A549 (cell line): Measurements from ENCODE around the gene TNIK. TPM values are rescaled to one million over a fixed set of nuclear protein-coding genes. Genes with fewer than 3 reads are reported as not detected.

ENCODE experiments used
- ATAC-seq, 2 experiments: fragments of 200-7000 bp in 1 of 2; fragments of >200 bp in 1 of 2; cut with Nextera tagmentation in 1 of 2; cut with Tn5 transposase in 1 of 2; 3 replicates each; pipeline versions ENCODE4 v1.8.0 to v1.9.1; 2018 to 2020; ENCODE audit warnings: mild to moderate bottlenecking in 1 of 2, moderate library complexity in 1 of 2
- CTCF ChIA-PET: fragments of 300-600 bp; sonication (Branson Sonifier 250); formaldehyde crosslinking; extraction: SDS; loops from one replicate; lab custom pipeline; 2021; ENCODE audit warnings: antibody characterized with exemption, inconsistent platforms; lab: Yijun Ruan, JAX
- POLR2A ChIA-PET: fragments of 350-600 bp; formaldehyde crosslinking; extraction: SDS; loops from one replicate; lab custom pipeline; 2021; ENCODE audit warnings: antibody characterized with exemption, inconsistent platforms; lab: Yijun Ruan, JAX
- DNase-seq, 2 experiments: peaks; one replicate each; pipeline versions ENCODE4 v3.0.0 to v3.0.0-alpha.2; 2011 to 2016; ENCODE audit warnings: low read depth in 1 of 2, low spot score in 1 of 2
- FAIRE-seq: peaks from 2 replicates; lab custom pipeline; 2011; peaks lifted over from hg19 to GRCh38; lab: Jason Lieb, UNC
- H3K27ac ChIP-seq, 2 experiments: fragments of >200 bp; sonication (Bioruptor Twin); formaldehyde crosslinking; 3 replicates each; pipeline ENCODE4 v1.5.1; 2016 to 2017
- H3K4me1 ChIP-seq: fragments of >200 bp; sonication (Bioruptor Twin); formaldehyde crosslinking; 3 replicates; pipeline ENCODE4 v1.6.1; 2016
- H3K4me2 ChIP-seq: fragments of >200 bp; sonication (Bioruptor Twin); formaldehyde crosslinking; 3 replicates; pipeline ENCODE4 v1.6.1; 2016
- H3K4me3 ChIP-seq: fragments of >200 bp; sonication (Bioruptor Twin); formaldehyde crosslinking; 3 replicates; pipeline ENCODE4 v1.5.1; 2016
- H3K9me3 ChIP-seq: fragments of >200 bp; sonication (Bioruptor Twin); formaldehyde crosslinking; 3 replicates; pipeline ENCODE4 v1.6.1; 2016
- CBX8 ChIP-seq: fragments of 200-600 bp; sonication (generic); IDR thresholded peaks from 2 replicates; pipeline ENCODE4 v1.6.1; 2016
- CHD4 ChIP-seq: fragments of 200-600 bp; sonication (generic); IDR thresholded peaks from 2 replicates; pipeline ENCODE4 v1.6.1; 2016; ENCODE audit warnings: antibody characterized with exemption, mild to moderate bottlenecking, borderline replicate concordance
- EHMT2 ChIP-seq: fragments of 200-600 bp; sonication (generic); IDR thresholded peaks from 2 replicates; pipeline ENCODE4 v1.6.1; 2016; ENCODE audit warnings: antibody characterized with exemption, low read depth, mild to moderate bottlenecking, moderate library complexity
- ELK1 ChIP-seq: fragments of 150-350 bp; IDR thresholded peaks from 2 replicates; pipeline ENCODE4 v1.6.1; 2014; ENCODE audit warnings: low read depth, mild to moderate bottlenecking, low read length
- FOXS1 ChIP-seq: fragments of 250-450 bp; sonication (Bioruptor Pico); IDR thresholded peaks from 2 replicates; pipeline ENCODE4 v1.5.0; 2020; ENCODE audit warnings: mild to moderate bottlenecking, moderate library complexity
- GATA3 ChIP-seq: IDR thresholded peaks from 2 replicates; pipeline ENCODE4 v1.6.1; 2012; ENCODE audit warnings: borderline replicate concordance
- HDAC2 ChIP-seq: fragments of 200-600 bp; sonication (generic); IDR thresholded peaks from 2 replicates; pipeline ENCODE4 v1.6.1; 2016
- HOXA7 ChIP-seq: fragments of 250-450 bp; sonication (Bioruptor Pico); IDR thresholded peaks from 2 replicates; pipeline ENCODE4 v1.5.0; 2020; ENCODE audit warnings: mild to moderate bottlenecking, moderate library complexity
- HOXB5 ChIP-seq: fragments of 250-450 bp; sonication (Bioruptor Pico); IDR thresholded peaks from 2 replicates; pipeline ENCODE4 v1.5.0; 2020; ENCODE audit warnings: mild to moderate bottlenecking, moderate library complexity
- KDM1A ChIP-seq: fragments of 200-600 bp; sonication (generic); IDR thresholded peaks from 2 replicates; pipeline ENCODE4 v1.6.1; 2016; ENCODE audit warnings: low read depth, mild to moderate bottlenecking
- MAZ ChIP-seq: fragments of 150-350 bp; IDR thresholded peaks from 2 replicates; pipeline ENCODE4 v1.6.1; 2014; ENCODE audit warnings: antibody characterized with exemption, low read depth, low read length, borderline replicate concordance
- NFE2L2 ChIP-seq: fragments of 150-350 bp; conservative IDR thresholded peaks from 2 replicates; pipeline ENCODE4 v1.6.1; 2014; ENCODE audit warnings: low read length
- PBX3 ChIP-seq: IDR thresholded peaks from 2 replicates; pipeline ENCODE4 v1.6.1; 2012
- POLR2AphosphoS2 ChIP-seq: conservative IDR thresholded peaks from 2 replicates; pipeline ENCODE4 v1.6.1; 2012; ENCODE audit warnings: low read length, improper control_type of control experiment, inconsistent platforms
- RAD21 ChIP-seq, 2 experiments: fragments of >200 bp in 1 of 2; sonication (Bioruptor Twin) in 1 of 2; formaldehyde crosslinking in 1 of 2; IDR thresholded peaks in 1 of 2; conservative IDR thresholded peaks in 1 of 2; 2 replicates in 1 of 2; 3 replicates in 1 of 2; pipeline ENCODE4 v1.6.1; 2012 to 2018; ENCODE audit warnings: inconsistent platforms in 1 of 2
- RFX5 ChIP-seq: fragments of 450-650 bp; IDR thresholded peaks from 2 replicates; pipeline ENCODE4 v1.7.1; 2014; ENCODE audit warnings: antibody characterized with exemption, mild to moderate bottlenecking, moderate library complexity
- SMC3 ChIP-seq: fragments of >200 bp; sonication (Bioruptor Twin); formaldehyde crosslinking; IDR thresholded peaks from 3 replicates; pipeline ENCODE4 v1.6.1; 2018; ENCODE audit warnings: inconsistent platforms
- TFCP2L1 ChIP-seq: fragments of 250-450 bp; sonication (Bioruptor Pico); IDR thresholded peaks from 2 replicates; pipeline ENCODE4 v1.5.0; 2021; ENCODE audit warnings: mild to moderate bottlenecking
- TP53 ChIP-seq: fragments of 250-450 bp; sonication (Bioruptor Pico); IDR thresholded peaks from 2 replicates; pipeline ENCODE4 v1.5.0; 2021; ENCODE audit warnings: mild to moderate bottlenecking, moderate library complexity
- USF2 ChIP-seq: fragments of 450-650 bp; IDR thresholded peaks from 2 replicates; pipeline ENCODE4 v1.6.1; 2014; ENCODE audit warnings: antibody characterized with exemption
- ZSCAN20 ChIP-seq: fragments of 250-450 bp; sonication (Bioruptor Pico); IDR thresholded peaks from 2 replicates; pipeline ENCODE4 v1.8.0; 2022; ENCODE audit warnings: mild to moderate bottlenecking, moderate library complexity
- WGBS: methylation state at CpG from one replicate; pipeline ENCODE4 v1.1.6; 2017; ENCODE audit errors: missing lambda C conversion rate; 5-methylcytosine and 5-hydroxymethylcytosine counted together
- polyA plus RNA-seq, 4 experiments: library from polyadenylated mRNA; depleted of rRNA in 3 of 4; stranded (reverse); fragments of >200 nt; fragmentation: RNase III in 1 of 4; extraction: RNeasy Plus Mini Kit Qiagen cat#74134 plus additional on column Dnase treatment in 1 of 4; gene quantifications; 2 replicates in 3 of 4; 3 replicates in 1 of 4; pipeline ENCODE4 v1.2.3, GENCODE V29; 2011 to 2017
- TF ChIP-seq, protein P1 (sequence below): fragments of 250-450 bp; sonication (Bioruptor Pico); IDR thresholded peaks from 2 replicates; pipeline ENCODE4 v1.5.0; 2020; ENCODE audit warnings: low read depth, mild to moderate bottlenecking, moderate library complexity
- TF ChIP-seq, protein P2 (sequence below): fragments of 200-600 bp; sonication (generic); IDR thresholded peaks from 2 replicates; pipeline ENCODE4 v1.6.1; 2016; ENCODE audit warnings: antibody characterized with exemption, mild to moderate bottlenecking, moderate library complexity

The TNIK gene
- polyA plus RNA-seq, 2 of the 4 experiments (the other 2 are of a cell fraction) = 1.6 to 1.8 TPM

- H3K27ac ChIP-seq = 0 out of 6 replicates have a peak overlapping the region, but pooled peaks of 1 of the 2 experiments have one; percentile 43
- CTCF ChIA-PET = interaction anchor here (0.7 to 1.2 kb wide), 3 partner anchors 116 to 296 kb away, joined by 3 to 4 read pairs (median 3); no protein-coding TSS in a partner anchor
- H3K4me2 ChIP-seq = no peak overlapping the region
- H3K4me3 ChIP-seq = no peak overlapping the region
- DNase-seq (no peak), ATAC-seq (no peak), FAIRE-seq (no peak)
- WGBS = 97% methylated on average over 3 of the region's 3 CpGs
- H3K9me3 ChIP-seq = peaks cover 6% of the 10 kb centered on the region; the same call in 2 of the 3 replicates
- TF ChIP-seq KDM1A (no peak), GATA3 (no peak), RAD21 (conservative IDR thresholded peaks at IDR 0.05 in 1 of 2, IDR thresholded peaks at IDR 0.05 in 1 of 2) (no peak), USF2 (no peak), MAZ (no peak), HDAC2 (no peak), RFX5 (no peak), CHD4 (no peak), HOXB5 (CRISPR knock-in tag) (no peak)
- TF ChIP-seq, protein P1, sequence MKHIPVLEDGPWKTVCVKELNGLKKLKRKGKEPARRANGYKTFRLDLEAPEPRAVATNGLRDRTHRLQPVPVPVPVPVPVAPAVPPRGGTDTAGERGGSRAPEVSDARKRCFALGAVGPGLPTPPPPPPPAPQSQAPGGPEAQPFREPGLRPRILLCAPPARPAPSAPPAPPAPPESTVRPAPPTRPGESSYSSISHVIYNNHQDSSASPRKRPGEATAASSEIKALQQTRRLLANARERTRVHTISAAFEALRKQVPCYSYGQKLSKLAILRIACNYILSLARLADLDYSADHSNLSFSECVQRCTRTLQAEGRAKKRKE = no peak
- peaks cover 16% of the 10 kb centered on the region for H3K4me1 ChIP-seq
- POLR2A ChIA-PET = no interaction called here
Observed at GRCh38 chr3:171165499-171165921, 294.7 kb downstream of the TNIK start.

DNA sequence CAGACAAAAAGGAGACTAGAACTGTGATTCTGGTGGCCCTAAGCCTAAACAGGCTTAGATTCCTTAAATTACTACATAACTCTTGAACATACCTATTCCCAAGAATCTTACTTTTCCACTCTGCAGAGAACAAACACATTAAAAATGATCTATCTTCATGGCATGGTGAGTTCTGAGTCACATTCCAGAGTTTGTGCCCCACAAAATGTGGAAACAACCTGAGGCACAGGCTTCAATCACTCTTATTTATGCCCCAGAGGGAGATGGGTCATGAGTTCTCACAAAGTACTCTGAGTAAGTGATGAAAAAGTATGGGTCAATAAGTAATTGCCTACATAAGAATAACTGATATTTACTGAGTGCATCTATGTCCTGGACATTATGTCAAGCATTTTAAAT, 296.1 kb downstream of the TNIK start:
- FAIRE-seq = no peak
- Histone ChIP-seq H3K9me3 (peaks cover 6% of the 10 kb centered on the region; the same call in 2 of the 3 replicates), H3K4me2 (no peak overlapping the region), H3K4me3 (no peak overlapping the region), H3K27ac (peak overlapping the region in 1 of 2 experiments; percentile 32; a peak in 1 of 6 replicates), H3K4me1 (peaks cover 15% of the 10 kb centered on the region)
- no peak for DNase-seq
- no peak for ATAC-seq
- CTCF ChIA-PET = interaction anchor here (0.8 kb wide), 1 partner anchor 114 kb away, joined by 4 read pairs; no protein-coding TSS in a partner anchor
- TF ChIP-seq PBX3 = no peak
- TF ChIP-seq TP53 (CRISPR knock-in tag) = no peak
- TF ChIP-seq FOXS1 (CRISPR knock-in tag) = no peak
- no peak for TF ChIP-seq TFCP2L1
- TF ChIP-seq POLR2AphosphoS2 = no peak
- POLR2A ChIA-PET = no interaction called here

DNA sequence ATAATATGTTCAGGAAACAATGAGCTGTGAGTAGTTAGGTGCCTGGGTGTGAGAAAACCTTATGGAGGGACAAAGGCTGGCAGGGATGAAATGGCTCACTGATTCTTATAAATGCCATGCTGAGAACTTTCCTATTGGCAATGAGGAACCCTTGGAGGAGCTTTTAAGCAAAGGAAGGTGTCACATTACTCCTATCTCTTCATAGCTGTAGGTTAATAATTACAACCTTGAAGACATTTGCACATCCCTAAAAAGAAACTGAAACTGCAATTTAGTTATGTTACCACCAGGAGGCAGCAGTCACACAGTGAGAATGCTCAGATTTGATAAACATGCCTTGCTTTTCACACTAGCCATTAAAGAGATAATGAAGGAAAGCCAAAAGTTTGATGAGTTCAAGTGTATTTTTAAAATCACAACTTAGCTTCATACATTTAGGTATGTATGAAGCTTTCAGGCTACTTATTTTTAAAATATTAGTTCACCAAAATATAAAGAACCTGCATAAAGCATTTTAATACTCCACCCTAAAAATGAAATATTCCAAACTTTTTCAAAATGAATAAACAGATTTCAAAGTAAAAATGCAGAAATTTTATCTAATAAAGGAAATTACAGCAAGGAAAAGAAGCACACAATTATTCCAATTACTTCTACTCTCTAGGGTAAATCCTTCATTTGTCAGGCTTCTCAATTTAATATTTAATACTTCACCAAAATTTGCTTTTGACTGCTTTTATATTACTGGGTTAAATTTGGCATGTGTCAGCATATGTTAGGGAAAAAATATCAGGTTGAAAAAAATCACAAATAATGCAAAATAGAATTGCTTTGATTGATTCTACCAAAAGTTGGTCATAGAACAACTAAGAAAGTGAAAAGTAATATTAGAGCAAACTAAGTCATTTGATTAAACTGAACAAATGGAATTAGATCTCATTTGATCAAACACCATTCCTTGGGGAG, 296.8 kb downstream of the TNIK start:
- DNase-seq (peak in 1 of 2 experiments; percentile 17), ATAC-seq (no peak), FAIRE-seq (no peak)
- H3K4me3 ChIP-seq = no peak overlapping the region
- peaks cover 6% of the 10 kb centered on the region; the same call in 2 of the 3 replicates for H3K9me3 ChIP-seq
- CTCF ChIA-PET = interaction anchor here (0.7 to 1.5 kb wide), 4 partner anchors 50 to 411 kb away, joined by 3 to 7 read pairs (median 4); no protein-coding TSS in a partner anchor
- H3K4me1 ChIP-seq = peaks cover 10% of the 10 kb centered on the region
- POLR2A ChIA-PET = no interaction called here
- H3K4me2 ChIP-seq = no peak overlapping the region
- peak overlapping the region in 1 of 2 experiments; percentile 32; a peak in 1 of 6 replicates for H3K27ac ChIP-seq
- TF ChIP-seq, protein P2, sequence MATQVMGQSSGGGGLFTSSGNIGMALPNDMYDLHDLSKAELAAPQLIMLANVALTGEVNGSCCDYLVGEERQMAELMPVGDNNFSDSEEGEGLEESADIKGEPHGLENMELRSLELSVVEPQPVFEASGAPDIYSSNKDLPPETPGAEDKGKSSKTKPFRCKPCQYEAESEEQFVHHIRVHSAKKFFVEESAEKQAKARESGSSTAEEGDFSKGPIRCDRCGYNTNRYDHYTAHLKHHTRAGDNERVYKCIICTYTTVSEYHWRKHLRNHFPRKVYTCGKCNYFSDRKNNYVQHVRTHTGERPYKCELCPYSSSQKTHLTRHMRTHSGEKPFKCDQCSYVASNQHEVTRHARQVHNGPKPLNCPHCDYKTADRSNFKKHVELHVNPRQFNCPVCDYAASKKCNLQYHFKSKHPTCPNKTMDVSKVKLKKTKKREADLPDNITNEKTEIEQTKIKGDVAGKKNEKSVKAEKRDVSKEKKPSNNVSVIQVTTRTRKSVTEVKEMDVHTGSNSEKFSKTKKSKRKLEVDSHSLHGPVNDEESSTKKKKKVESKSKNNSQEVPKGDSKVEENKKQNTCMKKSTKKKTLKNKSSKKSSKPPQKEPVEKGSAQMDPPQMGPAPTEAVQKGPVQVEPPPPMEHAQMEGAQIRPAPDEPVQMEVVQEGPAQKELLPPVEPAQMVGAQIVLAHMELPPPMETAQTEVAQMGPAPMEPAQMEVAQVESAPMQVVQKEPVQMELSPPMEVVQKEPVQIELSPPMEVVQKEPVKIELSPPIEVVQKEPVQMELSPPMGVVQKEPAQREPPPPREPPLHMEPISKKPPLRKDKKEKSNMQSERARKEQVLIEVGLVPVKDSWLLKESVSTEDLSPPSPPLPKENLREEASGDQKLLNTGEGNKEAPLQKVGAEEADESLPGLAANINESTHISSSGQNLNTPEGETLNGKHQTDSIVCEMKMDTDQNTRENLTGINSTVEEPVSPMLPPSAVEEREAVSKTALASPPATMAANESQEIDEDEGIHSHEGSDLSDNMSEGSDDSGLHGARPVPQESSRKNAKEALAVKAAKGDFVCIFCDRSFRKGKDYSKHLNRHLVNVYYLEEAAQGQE = no peak
- TF ChIP-seq ZSCAN20 = no peak
- no peak for TF ChIP-seq ELK1
- no peak for TF ChIP-seq EHMT2
- no peak for TF ChIP-seq NFE2L2
- TF ChIP-seq CBX8 = no peak
- peak; percentile 14 to 28; a peak in 2 of 5 replicates for TF ChIP-seq RAD21 (conservative IDR thresholded peaks at IDR 0.05 in 1 of 2, IDR thresholded peaks at IDR 0.05 in 1 of 2)
- peak; percentile 22; the same call in 1 of the 3 replicates for TF ChIP-seq SMC3
- TF ChIP-seq, protein P1 = no peak
- TF ChIP-seq GATA3 = no peak
- no peak for TF ChIP-seq HOXA7 (CRISPR knock-in tag)
